Measurements from ENCODE around the gene MDM4.
"Not testable (repeated sequence)": the region's sequence is repeated elsewhere in the genome, so short reads cannot be mapped to it uniquely, and the experiment has no call there.

The MDM4 gene

DNA sequence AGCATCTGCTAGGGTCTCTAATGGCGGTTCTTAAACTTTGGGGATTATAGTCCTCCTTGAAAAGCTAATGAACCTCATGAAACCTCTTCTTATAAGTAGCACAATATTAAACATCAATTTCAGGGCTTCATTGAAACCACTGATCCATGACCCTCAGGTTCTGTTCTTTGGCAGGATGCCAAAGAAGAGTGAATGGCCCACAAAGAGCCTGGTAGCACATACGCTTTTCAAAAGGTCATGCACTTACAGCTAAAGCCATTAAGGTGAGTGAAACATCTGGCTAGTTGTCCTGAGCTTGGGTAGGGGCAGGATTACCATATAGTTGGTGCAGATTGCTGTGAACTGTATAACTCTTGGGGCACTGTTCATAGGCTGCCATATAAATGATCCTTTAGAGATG, 42.3 kb downstream of the MDM4 start:
- H3K27ac ChIP-seq = no peak overlapping the region
- TF ChIP-seq, protein P1, sequence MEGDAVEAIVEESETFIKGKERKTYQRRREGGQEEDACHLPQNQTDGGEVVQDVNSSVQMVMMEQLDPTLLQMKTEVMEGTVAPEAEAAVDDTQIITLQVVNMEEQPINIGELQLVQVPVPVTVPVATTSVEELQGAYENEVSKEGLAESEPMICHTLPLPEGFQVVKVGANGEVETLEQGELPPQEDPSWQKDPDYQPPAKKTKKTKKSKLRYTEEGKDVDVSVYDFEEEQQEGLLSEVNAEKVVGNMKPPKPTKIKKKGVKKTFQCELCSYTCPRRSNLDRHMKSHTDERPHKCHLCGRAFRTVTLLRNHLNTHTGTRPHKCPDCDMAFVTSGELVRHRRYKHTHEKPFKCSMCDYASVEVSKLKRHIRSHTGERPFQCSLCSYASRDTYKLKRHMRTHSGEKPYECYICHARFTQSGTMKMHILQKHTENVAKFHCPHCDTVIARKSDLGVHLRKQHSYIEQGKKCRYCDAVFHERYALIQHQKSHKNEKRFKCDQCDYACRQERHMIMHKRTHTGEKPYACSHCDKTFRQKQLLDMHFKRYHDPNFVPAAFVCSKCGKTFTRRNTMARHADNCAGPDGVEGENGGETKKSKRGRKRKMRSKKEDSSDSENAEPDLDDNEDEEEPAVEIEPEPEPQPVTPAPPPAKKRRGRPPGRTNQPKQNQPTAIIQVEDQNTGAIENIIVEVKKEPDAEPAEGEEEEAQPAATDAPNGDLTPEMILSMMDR (conservative IDR thresholded peaks at IDR 0.05) = no peak

DNA sequence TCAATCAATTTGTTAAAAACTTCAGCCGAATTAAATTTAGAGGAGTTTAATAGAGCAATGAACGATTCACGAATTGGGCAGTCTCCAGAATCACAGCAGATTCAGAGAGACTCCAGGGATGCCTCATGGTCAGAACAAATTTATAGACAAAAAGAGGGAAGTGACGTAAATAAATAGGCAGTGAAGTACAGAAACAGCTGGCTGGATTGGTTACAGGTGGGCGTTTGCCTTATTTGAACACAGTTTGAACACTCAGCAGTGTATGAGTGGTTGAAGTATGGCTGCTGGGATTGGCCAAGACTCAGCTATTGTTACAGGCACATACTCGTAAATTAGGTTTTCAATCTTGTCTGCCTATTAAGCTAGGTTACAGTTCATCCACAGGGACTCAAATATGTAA, 43.8 kb downstream of the MDM4 start:
- not testable (repeated sequence) for H3K27ac ChIP-seq

DNA sequence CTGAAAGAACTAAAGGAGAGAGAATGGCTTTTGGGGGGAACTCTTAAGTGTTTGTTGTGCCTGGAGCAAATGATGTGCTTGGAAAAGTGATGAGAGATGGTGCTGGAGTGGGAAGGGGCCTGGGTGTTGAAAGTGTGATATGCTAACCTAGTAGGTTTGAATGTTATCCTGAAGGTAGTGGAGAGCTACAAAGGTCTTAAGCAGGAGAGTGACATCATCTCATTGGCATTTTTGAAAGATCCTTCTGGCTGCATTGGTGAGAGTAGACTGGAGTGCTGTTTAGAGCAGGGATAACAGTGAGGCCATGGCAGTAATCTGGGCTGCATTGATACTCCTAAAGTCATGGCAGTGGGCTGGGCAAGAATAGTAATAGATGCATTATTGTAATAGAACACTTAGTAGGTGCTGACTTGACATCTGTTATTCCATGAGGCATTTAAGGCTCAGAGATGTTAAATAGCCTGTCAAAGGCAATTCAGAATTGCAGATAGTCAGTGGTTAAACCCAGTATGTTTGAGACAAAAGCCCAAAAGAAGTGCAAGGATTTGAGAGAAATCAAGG, 44.5 kb downstream of the MDM4 start:
- TF ChIP-seq, protein P1 (conservative IDR thresholded peaks at IDR 0.05) = no peak

DNA sequence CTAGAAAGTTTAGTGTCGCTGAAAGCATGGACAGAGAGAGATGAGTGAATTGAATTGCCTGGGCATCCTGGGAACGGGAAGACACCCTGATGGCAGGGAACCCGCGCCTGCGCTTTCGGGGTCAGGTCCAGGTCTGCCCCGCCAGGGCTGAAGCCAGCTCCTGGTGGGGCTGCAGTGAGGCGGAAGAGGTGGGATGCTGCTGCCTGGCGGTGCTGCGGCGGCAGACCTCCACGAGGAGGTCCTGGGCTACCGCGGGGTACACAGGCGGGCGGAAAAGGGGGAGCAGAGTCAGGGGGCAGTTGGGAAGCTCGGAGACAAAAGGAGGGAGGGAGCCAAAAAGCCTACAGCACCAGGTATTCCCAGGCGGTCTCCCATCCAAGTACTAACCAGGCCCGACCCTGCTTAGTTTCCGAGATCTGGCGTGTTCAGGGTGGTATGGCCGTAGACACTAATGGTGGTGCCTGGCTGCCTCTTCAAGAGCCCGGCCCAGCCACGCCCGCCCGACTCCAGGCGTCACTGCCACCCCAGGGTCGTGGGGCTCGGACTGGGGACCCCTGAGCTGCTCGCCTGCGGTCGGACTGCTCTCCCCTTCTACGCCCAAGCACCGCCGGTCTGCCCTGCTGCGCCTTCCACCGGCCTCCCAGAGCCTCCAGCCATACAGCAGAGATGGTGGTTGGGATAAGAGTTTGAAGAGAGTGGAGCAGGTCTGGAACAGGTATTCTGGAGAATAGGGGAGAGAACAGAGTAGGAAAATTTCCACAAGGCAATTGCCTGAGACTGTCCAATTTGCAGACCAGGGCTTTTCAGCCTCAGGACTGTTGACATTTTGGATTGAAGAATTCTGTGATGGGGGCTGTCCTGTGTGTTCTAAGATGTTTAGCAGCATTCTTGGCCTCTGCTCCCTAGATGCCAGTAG, 46.1 kb downstream of the MDM4 start:
- TF ChIP-seq, protein P1 (conservative IDR thresholded peaks at IDR 0.05) = no peak
- H3K27ac ChIP-seq = no peak overlapping the region

More for the DNA sequence above, 44.5 kb downstream of the MDM4 start:
- no peak overlapping the region for H3K27ac ChIP-seq

DNA sequence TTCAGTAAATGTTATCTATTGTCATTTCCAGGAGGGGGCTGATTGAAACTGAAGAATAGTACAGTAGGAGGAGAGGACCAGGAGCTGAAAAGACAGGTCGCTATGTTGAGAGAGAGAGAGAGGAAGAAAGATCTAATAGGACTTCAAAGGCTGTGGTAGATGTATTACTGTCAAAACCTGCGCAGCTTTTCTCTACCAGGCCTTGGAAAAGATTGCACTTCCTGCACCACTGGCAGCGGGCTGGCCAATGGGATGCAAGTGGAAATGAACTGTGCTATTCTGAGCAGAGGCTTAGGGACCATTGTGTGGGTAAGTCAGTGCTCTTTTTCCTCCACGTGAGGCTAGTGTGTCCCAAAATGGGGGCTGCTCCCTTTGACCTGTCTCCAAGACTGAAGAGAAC, 47.1 kb downstream of the MDM4 start:
- TF ChIP-seq, protein P1 (conservative IDR thresholded peaks at IDR 0.05) = no peak
- H3K27ac ChIP-seq = no peak overlapping the region

DNA sequence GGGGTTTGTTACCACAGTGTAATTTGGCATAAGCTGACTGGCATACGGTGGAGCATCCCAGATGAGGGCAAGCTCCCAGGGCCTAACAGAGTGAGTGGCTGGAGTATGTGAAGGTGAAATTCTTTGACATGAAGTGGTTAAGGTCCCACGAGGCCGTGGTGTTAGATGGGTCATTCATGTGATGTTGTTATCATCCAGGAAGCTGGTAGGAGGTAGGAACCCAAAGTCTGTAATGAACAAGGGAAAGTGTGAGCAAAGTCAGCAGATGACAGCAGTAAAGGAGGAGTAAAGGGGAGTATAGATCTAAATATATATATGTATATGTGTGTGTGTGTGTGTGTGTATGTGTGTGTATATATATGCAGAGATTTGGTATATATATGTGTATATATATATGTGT, 47.6 kb downstream of the MDM4 start:
- TF ChIP-seq, protein P1 (conservative IDR thresholded peaks at IDR 0.05) = no peak
- H3K27ac ChIP-seq = no peak overlapping the region; the same call in 1 of the 2 replicates

DNA sequence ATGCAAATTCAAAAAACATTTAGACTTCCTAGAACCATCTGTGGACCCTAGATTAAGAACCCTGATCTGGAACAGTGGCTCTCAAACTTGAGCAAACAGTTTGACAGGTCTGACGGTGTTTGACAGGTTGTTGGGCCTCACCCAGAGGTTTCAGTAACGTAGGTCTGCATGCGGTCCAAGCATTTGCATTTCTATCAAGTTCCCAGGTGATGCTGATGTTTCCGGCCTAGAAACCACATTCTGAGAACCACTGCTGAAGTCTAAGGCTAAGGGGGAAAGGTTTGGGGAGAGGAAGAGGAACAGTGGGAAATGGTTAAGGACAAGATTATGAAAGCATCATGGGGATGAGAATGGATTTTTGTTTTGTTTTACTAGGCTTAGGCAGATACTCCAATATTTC, 48.6 kb downstream of the MDM4 start:
- H3K27ac ChIP-seq = peak overlapping the region; percentile 44
- TF ChIP-seq, protein P1 (conservative IDR thresholded peaks at IDR 0.05) = no peak

All from VCaP (cell line).